Astrocyte (in vitro differentiated cells and primary cell): ENCODE data around the gene KCNAB3. TPM values are rescaled to one million over a fixed set of nuclear protein-coding genes. Genes with fewer than 3 reads are reported as not detected.

Experiments used
- DNase-seq: peaks from one replicate; pipeline ENCODE4 v3.0.0-alpha.2; 2010; ENCODE audit warnings: low read depth
- FAIRE-seq: peaks from 2 replicates; lab custom pipeline; 2011; peaks lifted over from hg19 to GRCh38; lab: Jason Lieb, UNC
- H2AFZ ChIP-seq: 2 replicates; pipeline ENCODE4 v1.6.0; 2012; ENCODE audit warnings: low read depth, low read length, inconsistent platforms
- H3K27ac ChIP-seq: 2 replicates; pipeline ENCODE4 v1.5.1; 2011; ENCODE audit warnings: low read depth, low read length, inconsistent platforms
- H3K27me3 ChIP-seq: 2 replicates; pipeline ENCODE4 v1.6.0; 2011; ENCODE audit warnings: low read length, inconsistent platforms; ENCODE audit not compliant: insufficient read depth
- H3K36me3 ChIP-seq: 2 replicates; pipeline ENCODE4 v1.5.1; 2011; ENCODE audit warnings: low read length, inconsistent platforms; ENCODE audit not compliant: insufficient read depth
- H3K4me1 ChIP-seq: 2 replicates; pipeline ENCODE4 v1.5.1; 2011; ENCODE audit warnings: low read length, inconsistent platforms; ENCODE audit not compliant: insufficient read depth
- H3K4me2 ChIP-seq: 2 replicates; pipeline ENCODE4 v1.6.0; 2012; ENCODE audit warnings: low read length, inconsistent platforms
- H3K4me3 ChIP-seq: 2 replicates; pipeline ENCODE4 v1.5.1; 2011; ENCODE audit warnings: low read depth, mild to moderate bottlenecking, low read length, inconsistent platforms; ENCODE audit not compliant: insufficient read depth
- H3K79me2 ChIP-seq: 2 replicates; pipeline ENCODE4 v1.6.0; 2012; ENCODE audit warnings: mild to moderate bottlenecking, low read length, inconsistent platforms; ENCODE audit not compliant: insufficient read depth
- H3K9ac ChIP-seq: 2 replicates; pipeline ENCODE4 v1.6.0; 2012; ENCODE audit warnings: mild to moderate bottlenecking, low read length, inconsistent platforms
- H3K9me3 ChIP-seq: 2 replicates; pipeline ENCODE4 v1.5.1; 2012; ENCODE audit warnings: low read depth, mild to moderate bottlenecking, low read length, inconsistent platforms; ENCODE audit not compliant: insufficient read depth
- H4K20me1 ChIP-seq: 2 replicates; pipeline ENCODE4 v1.6.0; 2012; ENCODE audit warnings: low read length, inconsistent platforms; ENCODE audit not compliant: insufficient read depth
- H3K27ac Mint-ChIP-seq: one replicate; pipeline ENCODE4 v1.8.0; 2021; ENCODE audit warnings: mild to moderate bottlenecking, mixed read lengths; ENCODE audit not compliant: unreplicated experiment
- H3K27me3 Mint-ChIP-seq: one replicate; pipeline ENCODE4 v1.8.0; 2021; ENCODE audit warnings: low read depth, mixed read lengths; ENCODE audit not compliant: unreplicated experiment
- H3K36me3 Mint-ChIP-seq: one replicate; pipeline ENCODE4 v1.8.0; 2021; ENCODE audit warnings: low read depth, mixed read lengths; ENCODE audit not compliant: unreplicated experiment
- H3K4me1 Mint-ChIP-seq: one replicate; pipeline ENCODE4 v1.8.0; 2021; ENCODE audit warnings: low read depth, mixed read lengths; ENCODE audit not compliant: unreplicated experiment
- H3K4me3 Mint-ChIP-seq: one replicate; pipeline ENCODE4 v1.8.0; 2021; ENCODE audit warnings: mild to moderate bottlenecking, moderate library complexity, mixed read lengths; ENCODE audit not compliant: unreplicated experiment
- H3K9me3 Mint-ChIP-seq: one replicate; pipeline ENCODE4 v1.8.0; 2021; ENCODE audit warnings: mild to moderate bottlenecking, mixed read lengths; ENCODE audit not compliant: unreplicated experiment
- EZH2 ChIP-seq: IDR thresholded peaks from 2 replicates; pipeline ENCODE4 v1.6.1; 2012; ENCODE audit warnings: mild to moderate bottlenecking, low read length, inconsistent platforms; ENCODE audit not compliant: insufficient read depth
- total RNA-seq: library from RNA; stranded (reverse); gene quantifications from 2 replicates; pipeline ENCODE4 v1.2.1, GENCODE V29; 2021
- TF ChIP-seq, protein P1 (sequence below): IDR thresholded peaks from 2 replicates; pipeline ENCODE4 v1.5.1; 2011; ENCODE audit warnings: low read depth, mild to moderate bottlenecking, inconsistent platforms, low read length, moderate library complexity; ENCODE audit not compliant: insufficient read depth

KCNAB3 gene
- total RNA-seq, 1 donor from 2014 or later = 1.4 TPM

- H3K27me3 ChIP-seq = no peaks in the 10 kb centered on the region
- H3K4me1 ChIP-seq = peaks cover 5% of the 10 kb centered on the region
- H4K20me1 ChIP-seq = no peaks in the 10 kb centered on the region
- no peak overlapping the region for H3K4me2 ChIP-seq
- peaks cover 5% of the 10 kb centered on the region for H3K36me3 Mint-ChIP-seq
- no peaks in the 10 kb centered on the region for H3K36me3 ChIP-seq
- H3K9ac ChIP-seq = no peak overlapping the region
- H3K9me3 Mint-ChIP-seq = peaks cover 20% of the 10 kb centered on the region
- FAIRE-seq (no peak), DNase-seq (no peak)
- no peak overlapping the region for H3K27ac Mint-ChIP-seq
- TF ChIP-seq, protein P1, sequence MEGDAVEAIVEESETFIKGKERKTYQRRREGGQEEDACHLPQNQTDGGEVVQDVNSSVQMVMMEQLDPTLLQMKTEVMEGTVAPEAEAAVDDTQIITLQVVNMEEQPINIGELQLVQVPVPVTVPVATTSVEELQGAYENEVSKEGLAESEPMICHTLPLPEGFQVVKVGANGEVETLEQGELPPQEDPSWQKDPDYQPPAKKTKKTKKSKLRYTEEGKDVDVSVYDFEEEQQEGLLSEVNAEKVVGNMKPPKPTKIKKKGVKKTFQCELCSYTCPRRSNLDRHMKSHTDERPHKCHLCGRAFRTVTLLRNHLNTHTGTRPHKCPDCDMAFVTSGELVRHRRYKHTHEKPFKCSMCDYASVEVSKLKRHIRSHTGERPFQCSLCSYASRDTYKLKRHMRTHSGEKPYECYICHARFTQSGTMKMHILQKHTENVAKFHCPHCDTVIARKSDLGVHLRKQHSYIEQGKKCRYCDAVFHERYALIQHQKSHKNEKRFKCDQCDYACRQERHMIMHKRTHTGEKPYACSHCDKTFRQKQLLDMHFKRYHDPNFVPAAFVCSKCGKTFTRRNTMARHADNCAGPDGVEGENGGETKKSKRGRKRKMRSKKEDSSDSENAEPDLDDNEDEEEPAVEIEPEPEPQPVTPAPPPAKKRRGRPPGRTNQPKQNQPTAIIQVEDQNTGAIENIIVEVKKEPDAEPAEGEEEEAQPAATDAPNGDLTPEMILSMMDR = no peak
- TF ChIP-seq EZH2 = no peak
- H3K79me2 ChIP-seq = no peaks in the 10 kb centered on the region
- no peak overlapping the region for H3K4me3 Mint-ChIP-seq
- H3K4me3 ChIP-seq = no peak overlapping the region
- peaks cover 15% of the 10 kb centered on the region for H3K27me3 Mint-ChIP-seq
- H3K27ac ChIP-seq = no peak overlapping the region
- H2AFZ ChIP-seq = no peak overlapping the region
- H3K9me3 ChIP-seq = peaks cover 9% of the 10 kb centered on the region
- peaks cover 5% of the 10 kb centered on the region for H3K4me1 Mint-ChIP-seq
These were observed 47.4 kb upstream of the KCNAB3 start for GRCh38 chr17:7977039-7977438.

DNA sequence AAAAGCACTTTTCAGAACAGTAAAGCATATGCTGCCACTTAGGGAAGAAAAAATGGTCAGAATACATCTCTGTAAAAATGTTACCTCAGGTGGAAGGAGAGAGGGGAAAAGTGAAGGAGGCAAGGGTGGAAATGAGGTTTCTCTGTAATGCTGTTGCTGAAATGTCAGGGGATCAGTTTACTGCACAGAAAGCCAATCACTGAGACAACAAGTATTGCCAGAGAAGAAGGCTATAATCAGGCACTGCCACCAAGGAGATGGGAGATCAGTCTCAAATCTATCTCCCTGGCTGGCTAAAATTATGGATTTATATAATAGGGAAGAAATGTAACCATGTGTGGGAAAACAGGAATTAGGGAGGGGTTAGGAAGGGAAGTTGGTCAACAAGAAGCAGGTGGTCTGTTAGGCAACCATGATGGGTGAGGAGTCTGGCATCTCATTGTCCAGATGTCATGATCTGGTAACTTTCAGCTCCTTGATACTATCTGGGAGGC, 45.0 kb upstream of the KCNAB3 start:
- no peak overlapping the region for H3K4me2 ChIP-seq
- H3K27ac ChIP-seq = no peak overlapping the region
- H3K4me3 Mint-ChIP-seq = no peak overlapping the region
- no peak overlapping the region for H3K4me3 ChIP-seq
- no peak overlapping the region for H2AFZ ChIP-seq
- H3K4me1 Mint-ChIP-seq = no peaks in the 10 kb centered on the region
- no peak for DNase-seq
- no peaks in the 10 kb centered on the region for H3K79me2 ChIP-seq
- H3K9me3 Mint-ChIP-seq = peaks cover 20% of the 10 kb centered on the region
- H3K27me3 Mint-ChIP-seq = peaks cover 24% of the 10 kb centered on the region
- H3K27me3 ChIP-seq = no peaks in the 10 kb centered on the region
- H3K9me3 ChIP-seq = peaks cover 9% of the 10 kb centered on the region
- H3K36me3 ChIP-seq = no peaks in the 10 kb centered on the region
- H3K4me1 ChIP-seq = no peaks in the 10 kb centered on the region
- no peaks in the 10 kb centered on the region for H4K20me1 ChIP-seq
- TF ChIP-seq, protein P1 = no peak
- no peak for TF ChIP-seq EZH2
- H3K9ac ChIP-seq = no peak overlapping the region
- FAIRE-seq = no peak
- H3K27ac Mint-ChIP-seq = no peak overlapping the region
- peaks cover 5% of the 10 kb centered on the region for H3K36me3 Mint-ChIP-seq

- H3K27me3 Mint-ChIP-seq = peaks cover 22% of the 10 kb centered on the region
- no peaks in the 10 kb centered on the region for H3K4me1 Mint-ChIP-seq
- Histone ChIP-seq H3K9me3 (peaks cover 9% of the 10 kb centered on the region), H3K36me3 (no peaks in the 10 kb centered on the region), H2AFZ (no peak overlapping the region), H3K9ac (no peak overlapping the region), H4K20me1 (no peaks in the 10 kb centered on the region), H3K4me2 (no peak overlapping the region), H3K4me3 (no peak overlapping the region), H3K27me3 (no peaks in the 10 kb centered on the region), H3K27ac (no peak overlapping the region), H3K79me2 (no peaks in the 10 kb centered on the region), H3K4me1 (no peaks in the 10 kb centered on the region)
- FAIRE-seq (no peak), DNase-seq (no peak)
- H3K27ac Mint-ChIP-seq = no peak overlapping the region
- H3K9me3 Mint-ChIP-seq = peaks cover 20% of the 10 kb centered on the region
- H3K36me3 Mint-ChIP-seq = peaks cover 5% of the 10 kb centered on the region
- TF ChIP-seq, protein P1 = peak; percentile 30
- no peak for TF ChIP-seq EZH2
- H3K4me3 Mint-ChIP-seq = no peak overlapping the region
These were observed 42.6 kb upstream of the KCNAB3 start for GRCh38 chr17:7972131-7972785.
